ENCODE data around the gene P2RX1. TPM values are rescaled to one million over a fixed set of nuclear protein-coding genes. Genes with fewer than 3 reads are reported as not detected.

Gene P2RX1
- polyA plus RNA-seq, 1 experiment = 0.02 TPM

DNA sequence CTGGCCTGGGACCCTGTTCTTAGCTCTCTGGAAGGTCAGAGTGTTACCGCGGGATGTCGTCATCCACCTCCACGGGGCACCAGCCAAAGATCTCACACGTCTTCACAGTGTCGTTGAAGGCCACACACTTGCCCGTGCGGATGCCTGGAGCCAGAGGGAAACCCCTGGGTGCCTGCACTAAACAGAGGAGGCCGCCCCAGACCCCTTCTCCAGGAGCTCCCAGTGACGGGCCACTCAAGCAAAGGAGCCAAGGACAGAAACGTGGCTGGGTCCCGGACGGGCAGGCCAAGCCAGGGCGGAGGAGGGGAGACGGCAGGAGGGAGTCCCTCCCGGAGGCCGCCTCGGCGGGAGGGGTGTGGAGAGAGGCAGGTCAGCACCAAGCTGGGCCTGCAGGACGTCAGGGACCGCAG lies 12.4 kb downstream of the P2RX1 start:
- DNase-seq (ENCODE audit: low read depth) = no peak
- POLR2A ChIA-PET = no interaction called here

DNA sequence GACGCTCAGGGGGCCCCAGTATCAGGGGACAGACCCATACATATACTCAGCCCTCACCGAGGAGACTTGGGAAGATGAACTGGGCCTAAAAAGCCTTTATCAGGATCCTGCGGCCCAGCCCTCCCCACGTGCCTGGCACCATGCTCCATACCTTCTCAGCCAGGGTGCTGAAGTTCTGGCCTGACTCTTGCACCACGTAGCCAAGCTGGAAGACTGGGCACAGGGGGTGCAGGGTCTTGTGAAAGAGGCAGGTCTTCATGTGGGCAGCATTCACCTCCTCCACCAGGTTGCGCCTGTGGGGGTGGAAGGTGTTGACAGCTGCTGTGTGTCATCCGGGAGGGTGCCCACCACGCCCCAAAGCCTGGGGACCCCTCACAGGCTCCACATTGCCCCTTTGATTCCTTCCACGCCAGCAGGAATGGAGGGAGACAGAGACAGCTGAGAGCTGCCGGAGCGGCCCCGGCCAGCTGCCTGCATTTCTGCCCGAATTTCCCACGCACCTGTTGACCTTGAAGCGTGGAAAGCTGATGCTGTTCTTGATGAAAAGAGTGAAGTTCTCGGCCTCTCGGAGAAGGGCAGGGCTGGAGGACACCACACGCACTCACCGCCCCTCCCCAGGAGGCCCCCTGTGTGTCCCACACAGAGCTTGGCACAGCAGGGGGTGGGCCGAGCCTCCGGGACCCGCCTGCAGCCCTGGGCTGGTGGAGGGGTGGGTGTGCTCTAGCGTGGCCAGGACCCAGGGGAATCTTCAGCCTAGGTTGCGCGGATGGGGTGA lies 13.0 kb downstream of the P2RX1 start:
- POLR2A ChIA-PET = no interaction called here
- no peaks in the 10 kb centered on the region for H3K27me3 ChIP-seq (ENCODE audit: control insufficient read depth, insufficient read depth, low read length)
- TF ChIP-seq, protein P1, sequence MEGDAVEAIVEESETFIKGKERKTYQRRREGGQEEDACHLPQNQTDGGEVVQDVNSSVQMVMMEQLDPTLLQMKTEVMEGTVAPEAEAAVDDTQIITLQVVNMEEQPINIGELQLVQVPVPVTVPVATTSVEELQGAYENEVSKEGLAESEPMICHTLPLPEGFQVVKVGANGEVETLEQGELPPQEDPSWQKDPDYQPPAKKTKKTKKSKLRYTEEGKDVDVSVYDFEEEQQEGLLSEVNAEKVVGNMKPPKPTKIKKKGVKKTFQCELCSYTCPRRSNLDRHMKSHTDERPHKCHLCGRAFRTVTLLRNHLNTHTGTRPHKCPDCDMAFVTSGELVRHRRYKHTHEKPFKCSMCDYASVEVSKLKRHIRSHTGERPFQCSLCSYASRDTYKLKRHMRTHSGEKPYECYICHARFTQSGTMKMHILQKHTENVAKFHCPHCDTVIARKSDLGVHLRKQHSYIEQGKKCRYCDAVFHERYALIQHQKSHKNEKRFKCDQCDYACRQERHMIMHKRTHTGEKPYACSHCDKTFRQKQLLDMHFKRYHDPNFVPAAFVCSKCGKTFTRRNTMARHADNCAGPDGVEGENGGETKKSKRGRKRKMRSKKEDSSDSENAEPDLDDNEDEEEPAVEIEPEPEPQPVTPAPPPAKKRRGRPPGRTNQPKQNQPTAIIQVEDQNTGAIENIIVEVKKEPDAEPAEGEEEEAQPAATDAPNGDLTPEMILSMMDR (IDR thresholded peaks at IDR 0.05; ENCODE audit: insufficient read depth, low read depth, low read length) = no peak
- CTCF ChIA-PET = interaction anchor here (0.6 to 5.2 kb wide), 2 partner anchors 9 to 11 kb away, joined by 3 to 45 read pairs; no protein-coding TSS in a partner anchor
- no peak overlapping the region for H3K4me3 ChIP-seq (ENCODE audit: low read depth, low read length)
- H3K36me3 ChIP-seq (ENCODE audit: control insufficient read depth, insufficient read depth, low read length) = no peaks in the 10 kb centered on the region
- no peak for DNase-seq (ENCODE audit: low read depth)

More for the DNA sequence above, 12.4 kb downstream of the P2RX1 start:
- H3K27me3 ChIP-seq (ENCODE audit: control insufficient read depth, insufficient read depth, low read length) = no peaks in the 10 kb centered on the region
- no peaks in the 10 kb centered on the region for H3K36me3 ChIP-seq (ENCODE audit: control insufficient read depth, insufficient read depth, low read length)
- no peak overlapping the region for H3K4me3 ChIP-seq (ENCODE audit: low read depth, low read length)
- CTCF ChIA-PET = interaction anchor here (5.2 kb wide), 1 partner anchor 10 kb away, joined by 45 read pairs; no protein-coding TSS in a partner anchor
- TF ChIP-seq, protein P1 (IDR thresholded peaks at IDR 0.05; ENCODE audit: insufficient read depth, low read depth, low read length) = no peak

DNA sequence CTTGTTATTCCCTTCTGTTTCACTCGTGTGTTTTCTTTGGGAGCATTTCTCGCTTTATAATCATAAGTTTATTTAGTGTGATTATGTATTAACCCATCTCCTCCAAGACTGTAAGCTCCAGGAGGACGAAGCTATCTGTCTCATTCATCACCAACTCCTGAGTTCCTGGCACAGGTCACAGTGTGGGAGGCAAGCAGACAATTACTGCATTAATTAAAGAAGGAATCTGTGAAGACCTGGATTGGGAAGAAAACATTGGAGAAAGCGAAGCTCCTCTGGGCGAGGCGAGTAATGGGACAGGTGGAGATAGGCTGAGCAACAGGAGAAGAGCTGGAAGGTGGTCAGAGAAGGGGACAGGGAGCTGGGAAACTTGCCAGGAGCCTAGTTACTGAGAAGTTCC lies 15.6 kb downstream of the P2RX1 start:
- H3K4me3 ChIP-seq (ENCODE audit: low read depth, low read length) = no peak overlapping the region
- H3K36me3 ChIP-seq (ENCODE audit: control insufficient read depth, insufficient read depth, low read length) = no peaks in the 10 kb centered on the region
- ChIA-PET CTCF (interaction anchor here (0.6 to 1.4 kb wide), 5 partner anchors 10 to 163 kb away, joined by 3 to 8 read pairs (median 4); partner anchors contain the start of gene NCBP3), POLR2A (no interaction called here)
- no peak for DNase-seq (ENCODE audit: low read depth)
- no peaks in the 10 kb centered on the region for H3K27me3 ChIP-seq (ENCODE audit: control insufficient read depth, insufficient read depth, low read length)
- TF ChIP-seq, protein P1 (IDR thresholded peaks at IDR 0.05; ENCODE audit: insufficient read depth, low read depth, low read length) = no peak

DNA sequence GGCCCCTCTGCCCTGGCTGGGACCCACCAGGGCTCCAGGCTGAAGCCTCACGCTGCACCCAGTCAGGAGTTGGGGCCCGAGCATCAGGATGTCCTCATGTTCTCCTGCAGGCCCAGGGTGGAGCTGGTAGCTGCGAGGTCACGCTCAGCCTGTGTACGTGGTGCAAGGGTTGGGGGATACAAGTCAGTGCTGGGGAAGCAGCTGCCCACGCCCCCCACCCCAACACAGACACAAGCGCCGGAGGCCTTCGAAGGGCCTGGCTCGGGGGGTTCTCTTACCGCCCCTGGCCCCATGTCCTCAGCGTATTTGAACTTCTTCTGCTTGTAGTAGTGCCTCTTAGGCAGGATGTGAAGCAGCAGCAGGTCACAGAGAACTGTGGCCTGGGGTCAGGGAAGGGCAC lies 18.5 kb downstream of the P2RX1 start:
- TF ChIP-seq, protein P1 (IDR thresholded peaks at IDR 0.05; ENCODE audit: insufficient read depth, low read depth, low read length) = no peak
- CTCF ChIA-PET = interaction anchor here (2.3 kb wide), 1 partner anchor 15 kb away, joined by 24 read pairs; no protein-coding TSS in a partner anchor

DNA sequence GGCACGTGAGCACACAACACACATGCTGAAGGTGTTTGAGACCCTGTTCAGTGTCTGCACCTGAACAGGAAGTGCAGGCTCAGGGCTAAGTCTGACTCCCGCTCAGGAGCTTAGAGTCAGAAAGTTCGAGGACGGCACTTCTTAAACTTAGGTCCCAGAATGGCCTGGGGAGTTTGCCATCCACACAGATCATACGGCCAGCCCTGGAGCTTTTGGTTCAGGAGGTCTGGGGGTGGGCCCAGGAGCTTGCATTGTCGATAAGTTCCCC lies 19.4 kb downstream of the P2RX1 start:
- POLR2A ChIA-PET = no interaction called here
- CTCF ChIA-PET = interaction anchor here (0.9 to 2.3 kb wide), 3 partner anchors 16 to 201 kb away, joined by 3 to 24 read pairs (median 5); partner anchors contain the start of gene P2RX5
- no peak overlapping the region for H3K4me3 ChIP-seq (ENCODE audit: low read depth, low read length)
- H3K36me3 ChIP-seq (ENCODE audit: control insufficient read depth, insufficient read depth, low read length) = no peaks in the 10 kb centered on the region
- DNase-seq (ENCODE audit: low read depth) = no peak
- H3K27me3 ChIP-seq (ENCODE audit: control insufficient read depth, insufficient read depth, low read length) = no peaks in the 10 kb centered on the region
- TF ChIP-seq, protein P1 (IDR thresholded peaks at IDR 0.05; ENCODE audit: insufficient read depth, low read depth, low read length) = no peak

More for the DNA sequence above, 18.5 kb downstream of the P2RX1 start:
- DNase-seq (ENCODE audit: low read depth) = no peak
- Histone ChIP-seq H3K36me3 (ENCODE audit: control insufficient read depth, insufficient read depth, low read length) (no peaks in the 10 kb centered on the region), H3K27me3 (ENCODE audit: control insufficient read depth, insufficient read depth, low read length) (no peaks in the 10 kb centered on the region), H3K4me3 (ENCODE audit: low read depth, low read length) (no peak overlapping the region)
- POLR2A ChIA-PET = no interaction called here

Measured in BJ (cell line).